HG03565 (cell line): ENCODE results near the gene GK.
"Not testable (repeated sequence)": the region's sequence is repeated elsewhere in the genome, so short reads cannot be mapped to it uniquely, and the experiment has no call there.

Experiments
- ATAC-seq: cut with Tn5 transposase; IDR thresholded peaks from one replicate; pipeline ENCODE4 v1.9.1; 2021; ENCODE audit warnings: mild to moderate bottlenecking, moderate library complexity; ENCODE audit not compliant: unreplicated experiment

Gene GK

DNA sequence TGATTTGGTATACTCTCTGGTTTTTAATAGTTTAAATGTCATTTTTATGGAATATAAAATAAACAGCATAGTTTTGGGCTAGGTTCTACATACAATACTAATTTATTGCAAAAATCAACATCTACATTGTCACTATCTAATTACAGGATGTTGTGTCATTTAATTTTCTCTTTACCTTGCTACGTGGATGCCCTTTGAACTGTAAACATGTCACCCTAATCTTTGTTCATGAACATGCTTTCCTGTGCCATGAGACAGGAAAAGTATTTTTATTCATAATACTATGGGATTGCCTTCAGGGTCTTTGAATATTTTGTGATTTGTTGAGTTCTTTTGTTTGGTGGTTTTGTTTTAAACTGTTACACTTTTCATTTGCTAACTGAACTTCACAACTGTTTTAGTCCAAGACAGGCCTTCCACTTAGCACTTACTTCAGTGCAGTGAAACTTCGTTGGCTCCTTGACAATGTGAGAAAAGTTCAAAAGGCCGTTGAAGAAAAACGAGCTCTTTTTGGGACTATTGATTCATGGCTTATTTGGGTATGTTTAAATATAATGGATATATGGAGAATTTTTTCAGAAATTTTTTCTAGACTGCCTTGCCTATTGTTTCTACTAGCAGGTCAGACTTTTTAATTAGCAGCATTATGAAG lies 40.9 kb downstream of the GK start:
- no peak for ATAC-seq

DNA sequence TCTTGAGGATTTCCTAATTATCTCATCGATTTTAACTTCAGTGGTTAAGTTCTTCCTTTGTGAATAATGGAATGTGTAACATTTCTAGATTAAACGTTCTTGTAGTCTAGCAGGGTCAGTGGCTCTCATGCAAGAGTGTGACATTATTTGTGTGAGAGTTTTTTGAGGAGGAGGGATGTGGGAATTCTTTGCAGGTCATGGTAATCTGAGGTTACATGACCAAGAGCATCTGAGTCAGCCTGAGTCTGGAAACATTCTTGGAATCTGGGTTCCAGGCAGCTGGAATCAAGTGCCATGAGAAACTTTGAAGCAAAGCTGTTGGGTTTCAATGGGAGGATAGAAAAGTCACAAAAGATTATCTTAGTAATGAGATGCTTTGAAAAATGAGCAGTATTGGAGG lies 49.5 kb downstream of the GK start:
- no peak for ATAC-seq

DNA sequence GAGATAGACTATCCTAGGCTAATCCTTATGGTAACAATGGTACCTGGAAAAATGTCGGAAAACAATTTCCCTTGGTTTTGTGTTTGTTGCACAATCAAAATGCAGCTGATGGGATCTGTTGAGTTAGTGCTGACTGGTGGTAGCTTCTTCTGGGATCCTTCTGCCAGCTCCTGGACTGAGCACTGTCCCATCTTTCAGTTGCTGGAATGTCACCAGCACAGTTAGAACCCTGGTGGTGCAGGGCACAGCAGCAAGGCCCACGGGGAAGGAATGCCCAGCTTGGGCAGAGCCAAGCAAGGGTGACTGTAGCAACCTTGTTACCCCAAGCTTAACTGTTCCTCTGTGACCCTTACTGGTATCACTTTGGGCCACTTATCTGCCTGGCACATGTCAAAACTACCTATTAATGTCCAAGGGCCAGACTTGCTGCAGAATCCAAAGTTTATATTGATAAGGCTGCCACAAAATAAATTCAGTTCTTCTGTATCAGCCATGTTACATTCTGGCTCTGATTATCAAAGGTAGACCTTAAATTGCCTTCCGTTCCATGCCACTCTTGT lies 53.1 kb downstream of the GK start:
- no peak for ATAC-seq

DNA sequence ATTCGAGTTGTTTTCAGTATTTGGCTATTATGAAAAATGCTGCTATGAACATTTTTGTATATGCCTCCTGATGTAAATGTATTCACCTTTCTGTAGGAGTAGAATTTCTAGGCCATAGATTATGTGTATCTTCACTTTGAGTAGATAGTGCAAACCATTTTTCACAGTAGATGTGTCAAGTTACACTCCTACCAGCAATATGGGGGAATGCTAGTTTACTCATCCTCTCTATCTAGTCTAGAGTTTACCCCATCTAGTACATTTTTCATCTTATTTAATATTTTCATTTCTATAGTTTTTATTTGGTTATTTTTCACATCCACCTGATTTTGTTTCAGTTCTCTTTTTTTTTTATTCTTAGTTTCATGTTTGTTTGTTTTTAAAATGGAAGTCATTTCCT lies 59.0 kb downstream of the GK start:
- ATAC-seq, result no peak

DNA sequence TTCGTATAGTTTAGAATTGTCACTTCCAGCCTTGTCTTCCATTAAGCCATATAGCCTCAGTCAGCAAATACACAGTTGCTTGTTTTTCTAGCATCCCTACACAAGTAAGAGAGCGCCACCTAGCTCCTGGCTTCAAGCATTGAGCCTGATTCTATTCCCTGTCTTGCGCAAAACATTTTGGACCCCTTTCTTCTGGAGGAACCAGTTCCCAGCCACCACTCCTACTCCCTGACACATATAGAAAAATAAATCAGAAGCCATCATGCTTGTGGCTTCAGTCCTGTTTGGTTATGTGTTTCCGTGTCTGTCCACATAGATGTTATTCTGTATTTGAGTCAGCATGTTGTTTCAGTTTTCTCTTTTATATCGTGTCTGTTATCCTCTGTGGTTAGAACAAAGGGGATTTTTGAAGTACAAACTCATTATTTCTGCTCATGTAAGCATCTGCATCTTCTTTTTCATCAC lies 59.9 kb downstream of the GK start:
- peak; percentile 97 for ATAC-seq

DNA sequence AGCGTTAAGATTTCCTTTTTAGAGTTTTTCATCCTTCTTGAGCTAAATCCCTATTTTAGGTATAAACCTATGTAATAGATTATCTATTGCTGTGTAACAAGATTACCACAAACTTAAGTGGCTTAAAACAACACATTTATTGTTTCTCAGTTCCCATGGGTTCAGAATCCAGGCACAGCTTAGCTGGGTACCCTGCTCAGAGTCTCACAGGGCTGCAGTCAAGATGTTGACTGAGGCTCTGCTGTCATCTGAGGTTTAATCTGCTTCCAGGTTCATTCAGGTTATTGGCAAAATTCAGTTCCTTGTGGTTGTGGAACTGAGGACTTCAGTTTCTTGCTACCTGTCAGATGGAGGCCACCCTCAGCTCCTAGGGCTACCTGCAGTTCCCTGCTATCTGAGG lies 60.9 kb downstream of the GK start:
- ATAC-seq, result no peak

DNA sequence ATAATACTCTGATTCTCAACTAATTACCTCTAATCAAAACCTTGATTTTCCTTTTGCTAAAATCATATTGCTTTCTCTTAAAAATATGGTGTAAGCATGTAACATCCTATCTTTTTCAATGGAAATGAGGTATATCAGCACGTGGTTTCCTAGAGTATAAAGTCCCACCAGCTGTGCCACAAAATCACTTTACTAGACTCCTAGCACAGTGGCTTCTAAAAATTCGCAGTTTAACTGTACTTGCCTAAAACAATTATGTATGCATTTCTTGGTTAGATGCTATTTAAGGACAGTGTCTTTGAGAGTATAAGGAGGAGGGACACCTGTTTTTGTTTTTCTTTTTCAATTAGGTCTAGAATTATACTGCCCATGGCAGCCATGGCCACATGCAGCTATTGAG lies 62.8 kb downstream of the GK start:
- ATAC-seq, result no peak

DNA sequence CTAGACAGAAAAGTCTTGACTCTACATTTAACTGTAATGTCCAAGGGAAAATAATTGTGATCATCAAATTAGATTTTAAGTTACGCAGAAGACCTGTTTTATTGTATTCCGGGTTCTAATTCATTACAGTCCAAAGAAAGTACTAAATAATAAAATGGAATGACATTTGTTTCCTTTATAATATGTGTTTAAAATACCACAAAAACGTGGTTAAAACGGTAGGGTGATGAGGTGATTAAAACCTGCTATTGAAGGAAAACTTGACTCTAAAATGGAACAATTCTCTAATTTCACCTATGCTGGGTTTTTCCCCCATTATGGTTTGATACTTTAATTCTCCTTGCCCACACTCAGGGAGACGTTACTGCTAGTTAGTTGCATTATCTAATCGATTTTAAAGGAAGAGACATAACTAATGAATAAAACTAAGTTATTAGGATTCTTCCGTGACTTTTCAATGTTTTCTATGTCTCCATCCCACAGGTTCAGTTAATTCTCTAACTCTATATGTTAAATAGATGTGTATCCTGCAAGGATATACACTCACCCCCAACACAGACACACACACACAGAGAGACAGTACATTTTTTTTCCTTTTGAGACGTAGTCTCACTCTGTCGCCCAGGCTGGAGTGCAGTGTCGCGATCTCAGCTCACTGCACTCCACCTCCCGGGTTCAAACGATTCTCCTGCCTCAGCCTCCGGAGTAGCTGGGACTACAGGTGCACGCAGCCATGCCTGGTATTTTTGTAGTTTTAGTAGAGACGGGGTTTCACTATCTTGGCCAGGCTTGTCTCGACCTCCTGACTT lies 80.8 kb downstream of the GK start:
- ATAC-seq, result no peak

DNA sequence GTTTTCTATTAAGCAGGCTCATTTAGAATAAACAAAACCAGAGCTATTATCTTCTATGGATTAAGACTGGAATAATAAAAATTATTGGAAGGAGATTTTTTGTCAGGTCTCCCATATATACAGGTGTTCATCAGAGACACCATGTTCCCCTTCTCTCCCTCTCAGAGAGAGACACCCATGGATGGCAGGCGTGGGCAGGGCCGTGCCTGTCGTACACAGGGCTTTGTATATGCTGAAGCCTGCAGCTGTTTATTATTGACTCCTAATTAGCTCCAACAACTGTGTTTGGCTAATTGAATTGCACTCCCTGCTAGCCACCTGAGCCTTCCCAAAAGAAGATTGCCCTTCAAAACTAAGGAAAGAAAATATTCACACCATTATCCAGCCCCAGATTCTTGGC lies 81.6 kb downstream of the GK start:
- ATAC-seq, result no peak

DNA sequence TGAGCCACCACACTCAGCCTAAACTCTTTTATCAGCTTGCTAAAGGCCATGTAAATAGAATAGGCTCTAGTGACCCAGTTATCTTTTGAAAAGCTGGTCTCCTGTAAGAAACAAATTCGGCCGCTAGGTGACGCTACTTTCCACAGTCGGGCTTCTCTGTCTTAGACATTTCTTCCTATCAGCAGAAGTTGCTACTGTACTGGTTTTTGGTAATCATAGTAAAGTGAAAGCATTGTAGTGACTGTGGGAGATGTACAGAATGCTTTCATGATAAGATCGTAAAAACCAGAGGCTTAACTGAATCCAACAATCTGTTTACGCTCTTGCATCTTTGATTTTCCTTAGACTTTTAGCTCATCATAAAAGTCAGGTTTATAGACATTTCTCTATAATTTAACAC lies 82.6 kb downstream of the GK start:
- peak; percentile 94 for ATAC-seq

DNA sequence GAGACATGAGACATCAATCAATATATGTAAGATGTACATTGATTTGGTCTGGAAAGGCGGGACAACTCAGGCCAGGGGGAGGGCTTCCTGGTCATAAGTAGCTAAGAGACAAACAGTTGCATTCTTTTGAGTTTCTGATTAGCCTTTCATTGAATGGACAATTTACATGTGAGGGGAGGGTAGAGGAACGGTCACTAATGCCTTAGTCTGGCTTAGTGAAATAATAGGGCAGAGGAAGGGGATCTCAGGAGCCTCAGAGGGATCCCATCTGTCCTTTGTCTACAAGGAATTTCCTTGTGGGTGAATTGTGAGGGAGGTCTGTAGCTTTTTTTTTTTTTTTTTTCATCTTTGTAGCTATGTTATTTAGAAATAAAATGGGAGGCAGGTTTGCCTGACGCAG lies 88.3 kb downstream of the GK start:
- no peak for ATAC-seq

DNA sequence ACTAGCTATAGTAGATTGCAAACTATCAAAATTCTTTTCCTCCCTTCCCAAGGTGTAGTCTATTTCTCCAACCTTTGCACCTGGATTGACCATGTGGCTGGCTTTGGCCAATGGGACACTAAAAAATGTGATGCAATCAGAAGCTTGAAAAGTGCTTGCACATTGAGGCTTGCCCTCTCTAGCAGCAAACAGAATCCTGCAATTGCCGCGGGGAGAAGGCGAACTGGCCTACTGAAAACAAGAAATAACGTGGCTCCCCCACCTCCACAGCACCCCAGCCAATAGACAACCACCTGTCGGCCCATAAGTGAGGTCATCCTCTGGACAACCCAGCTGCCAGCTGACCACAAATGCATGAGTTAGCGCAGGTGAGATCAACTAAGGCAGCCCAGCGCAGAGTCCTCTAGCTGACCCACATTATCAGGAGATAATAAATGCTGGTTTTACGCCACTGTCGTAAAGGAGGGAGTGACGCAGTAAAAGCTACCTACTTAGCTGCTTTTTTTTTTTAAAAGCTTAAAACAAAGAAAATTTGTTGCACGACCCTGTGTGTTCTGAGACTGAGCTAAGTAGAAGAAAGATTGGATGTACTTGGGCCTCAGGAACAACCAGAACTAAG lies 95.2 kb downstream of the GK start:
- ATAC-seq, result no peak

DNA sequence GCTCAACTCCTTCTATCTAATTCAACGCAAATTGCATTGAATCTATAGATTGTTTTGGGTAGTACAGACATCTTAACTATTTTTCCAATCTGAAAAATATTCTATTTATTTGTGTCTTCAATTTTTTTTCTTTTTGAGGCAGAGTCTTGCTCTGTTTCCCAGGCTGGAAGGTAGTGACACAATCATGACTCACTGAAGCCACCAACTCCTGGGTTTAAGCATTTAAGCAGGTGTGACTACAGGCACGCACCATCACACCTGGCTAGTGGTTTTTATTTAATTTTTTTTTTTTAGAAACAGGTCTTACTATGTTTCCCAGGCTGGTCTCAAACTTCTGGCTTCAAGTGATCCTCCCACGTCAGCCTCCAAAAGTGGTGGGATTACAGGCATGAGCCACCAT lies 98.3 kb downstream of the GK start:
- ATAC-seq, result no peak

DNA sequence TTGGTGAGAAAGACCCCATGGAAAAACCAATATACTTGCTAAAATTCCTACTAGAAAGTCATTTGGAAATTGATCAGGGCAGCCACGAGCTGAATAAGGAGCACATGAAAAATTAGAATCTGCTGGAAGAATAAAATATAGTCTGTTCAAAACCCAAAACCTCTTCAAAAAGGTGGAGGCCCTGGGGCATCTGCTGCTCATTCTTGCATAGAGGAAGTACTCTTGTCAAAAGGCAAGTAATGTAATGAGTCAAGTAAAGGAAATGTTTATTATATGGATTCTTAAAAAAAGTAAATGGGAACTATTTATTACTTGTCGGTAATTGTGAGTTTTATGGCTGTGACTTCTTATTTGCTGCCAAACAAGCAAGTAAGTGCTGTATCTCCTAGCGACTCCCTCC lies 109.5 kb downstream of the GK start:
- ATAC-seq, result no peak

DNA sequence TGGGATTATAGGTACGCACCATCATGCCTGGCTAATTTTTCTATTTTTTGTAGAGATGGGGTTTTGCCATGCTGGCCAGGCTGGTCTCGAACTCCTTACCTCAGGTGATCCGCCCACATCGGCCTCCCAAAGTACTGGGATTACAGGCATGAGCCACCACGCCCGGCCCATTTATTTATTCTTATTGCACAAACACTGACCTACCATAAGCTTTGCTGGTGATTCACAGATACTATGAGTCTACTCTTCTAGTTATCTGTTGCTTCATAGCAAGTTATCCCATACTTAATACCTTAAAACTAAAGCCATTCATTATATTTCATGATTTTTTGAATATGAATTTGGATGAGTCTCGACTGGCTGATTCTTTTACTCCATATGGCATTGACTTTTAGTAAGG lies 120.5 kb downstream of the GK start:
- not testable (repeated sequence) for ATAC-seq

DNA sequence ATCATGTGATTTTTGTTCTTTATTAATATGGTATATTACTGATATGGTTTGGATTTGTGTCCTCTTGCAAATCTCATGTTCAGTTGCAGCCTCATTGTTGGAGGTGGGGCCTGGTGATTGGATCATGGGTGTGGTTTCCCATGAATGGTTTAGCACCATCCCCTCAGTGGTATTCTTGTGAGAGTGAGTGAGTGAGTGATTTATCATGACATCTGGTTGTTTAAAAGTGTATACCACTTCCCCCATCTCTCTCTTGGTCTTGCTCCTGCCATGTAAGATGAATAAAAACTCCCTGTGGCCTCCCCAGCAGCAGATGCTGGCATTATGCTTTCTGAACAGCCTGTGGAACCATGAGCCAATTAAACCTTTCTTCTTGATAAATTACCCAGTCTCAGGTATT lies 124.4 kb downstream of the GK start:
- no peak for ATAC-seq

DNA sequence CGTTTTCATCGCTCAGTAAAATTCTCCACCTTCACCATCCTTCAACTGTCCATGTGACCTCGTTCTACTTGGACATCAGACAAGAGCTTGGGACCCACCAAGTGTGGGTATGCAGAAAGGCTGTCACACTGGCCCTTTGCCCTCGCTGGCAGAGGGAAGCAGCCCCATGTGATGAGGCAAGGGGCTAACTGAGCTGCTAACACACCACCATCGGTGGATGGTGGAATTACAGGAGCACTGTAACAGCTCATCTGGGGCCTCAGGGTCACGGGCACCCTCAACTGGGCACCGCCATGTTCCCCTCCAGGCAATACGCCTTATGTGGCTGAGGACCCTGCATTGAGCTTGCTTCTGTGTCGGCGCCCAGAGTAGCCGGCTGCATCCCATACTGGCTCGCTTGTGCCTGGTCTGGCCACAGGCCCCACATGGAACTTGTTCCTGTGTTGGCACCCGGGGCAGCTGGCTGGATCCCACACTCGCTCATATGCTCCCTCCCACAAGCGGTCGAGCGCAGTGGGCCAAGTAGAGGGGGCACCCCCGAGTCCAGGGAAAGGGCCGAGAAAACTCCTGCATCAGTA lies 126.3 kb downstream of the GK start:
- ATAC-seq, result no peak
